ENCODE results near the gene RCSD1.

The RCSD1 gene

DNA sequence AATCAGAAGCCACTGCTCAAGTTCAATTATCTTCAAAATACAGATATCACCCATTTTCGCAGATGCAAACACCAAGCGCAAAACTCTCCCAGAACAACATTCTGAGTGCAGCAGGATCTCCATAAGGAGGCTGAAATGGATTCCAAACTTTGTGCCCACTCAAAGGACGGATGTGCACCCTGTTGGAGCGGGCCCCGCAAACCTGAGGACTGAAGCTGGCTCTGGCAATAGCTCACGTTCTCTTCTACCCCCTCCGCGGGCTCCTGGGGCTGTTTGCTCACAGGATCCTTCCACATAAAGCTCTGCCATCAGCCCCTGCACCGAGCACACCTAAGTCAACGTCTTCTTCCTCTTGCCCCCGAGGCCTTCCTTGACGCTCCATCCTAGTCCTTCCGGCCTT, 11.7 kb upstream of the RCSD1 start:
- TF ChIP-seq, protein P1, sequence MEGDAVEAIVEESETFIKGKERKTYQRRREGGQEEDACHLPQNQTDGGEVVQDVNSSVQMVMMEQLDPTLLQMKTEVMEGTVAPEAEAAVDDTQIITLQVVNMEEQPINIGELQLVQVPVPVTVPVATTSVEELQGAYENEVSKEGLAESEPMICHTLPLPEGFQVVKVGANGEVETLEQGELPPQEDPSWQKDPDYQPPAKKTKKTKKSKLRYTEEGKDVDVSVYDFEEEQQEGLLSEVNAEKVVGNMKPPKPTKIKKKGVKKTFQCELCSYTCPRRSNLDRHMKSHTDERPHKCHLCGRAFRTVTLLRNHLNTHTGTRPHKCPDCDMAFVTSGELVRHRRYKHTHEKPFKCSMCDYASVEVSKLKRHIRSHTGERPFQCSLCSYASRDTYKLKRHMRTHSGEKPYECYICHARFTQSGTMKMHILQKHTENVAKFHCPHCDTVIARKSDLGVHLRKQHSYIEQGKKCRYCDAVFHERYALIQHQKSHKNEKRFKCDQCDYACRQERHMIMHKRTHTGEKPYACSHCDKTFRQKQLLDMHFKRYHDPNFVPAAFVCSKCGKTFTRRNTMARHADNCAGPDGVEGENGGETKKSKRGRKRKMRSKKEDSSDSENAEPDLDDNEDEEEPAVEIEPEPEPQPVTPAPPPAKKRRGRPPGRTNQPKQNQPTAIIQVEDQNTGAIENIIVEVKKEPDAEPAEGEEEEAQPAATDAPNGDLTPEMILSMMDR (conservative IDR thresholded peaks at IDR 0.05; ENCODE audit: low read depth, low read length): no peak
- no peak for DNase-seq (ENCODE audit: low read depth)

DNA sequence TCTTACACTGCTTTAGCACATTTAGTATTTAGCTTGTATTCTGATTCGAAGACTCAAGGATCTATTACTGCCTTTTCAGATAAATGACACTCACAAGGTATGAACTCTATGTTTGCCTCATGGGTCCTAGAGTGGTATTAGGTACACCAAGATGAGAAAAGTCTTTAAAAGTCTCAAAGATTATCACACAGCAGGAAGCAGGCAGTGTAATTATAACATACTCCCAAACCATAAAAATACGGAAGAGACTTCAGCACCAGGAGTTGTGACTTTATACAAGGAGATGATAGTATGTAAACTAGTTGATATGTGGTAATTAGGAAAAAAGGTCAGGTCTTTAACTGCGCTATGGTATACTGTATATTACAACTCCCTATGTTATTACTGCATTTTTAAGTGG, 11.2 kb upstream of the RCSD1 start:
- DNase-seq (ENCODE audit: low read depth): no peak
- TF ChIP-seq, protein P1 (conservative IDR thresholded peaks at IDR 0.05; ENCODE audit: low read depth, low read length): no peak
- no peak overlapping the region for H3K4me3 ChIP-seq (ENCODE audit: low read depth, low read length)

More for the DNA sequence above, 11.7 kb upstream of the RCSD1 start:
- H3K4me3 ChIP-seq (ENCODE audit: low read depth, low read length): no peak overlapping the region

DNA sequence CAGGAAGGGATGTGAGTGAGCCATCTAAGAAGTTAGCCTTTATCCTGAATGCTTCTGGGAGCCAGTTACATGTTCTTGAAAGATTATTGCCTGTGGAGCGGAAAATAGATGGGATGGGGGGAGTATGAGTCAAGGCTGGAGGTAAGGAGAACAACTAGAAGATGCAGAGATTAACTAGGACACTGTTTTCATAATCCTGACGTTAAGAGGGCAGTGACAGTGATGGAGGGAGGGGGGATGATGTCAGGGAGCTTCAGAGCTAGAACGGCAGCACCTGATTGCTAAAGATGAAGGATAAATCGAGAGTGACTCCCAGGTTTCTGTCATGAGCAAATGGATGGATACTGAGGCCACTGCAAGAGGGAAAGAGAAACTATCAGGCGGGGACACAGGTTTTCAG, 10.0 kb upstream of the RCSD1 start:
- DNase-seq (ENCODE audit: low read depth): no peak
- no peak overlapping the region for H3K4me3 ChIP-seq (ENCODE audit: low read depth, low read length)
- TF ChIP-seq, protein P1 (conservative IDR thresholded peaks at IDR 0.05; ENCODE audit: low read depth, low read length): no peak

DNA sequence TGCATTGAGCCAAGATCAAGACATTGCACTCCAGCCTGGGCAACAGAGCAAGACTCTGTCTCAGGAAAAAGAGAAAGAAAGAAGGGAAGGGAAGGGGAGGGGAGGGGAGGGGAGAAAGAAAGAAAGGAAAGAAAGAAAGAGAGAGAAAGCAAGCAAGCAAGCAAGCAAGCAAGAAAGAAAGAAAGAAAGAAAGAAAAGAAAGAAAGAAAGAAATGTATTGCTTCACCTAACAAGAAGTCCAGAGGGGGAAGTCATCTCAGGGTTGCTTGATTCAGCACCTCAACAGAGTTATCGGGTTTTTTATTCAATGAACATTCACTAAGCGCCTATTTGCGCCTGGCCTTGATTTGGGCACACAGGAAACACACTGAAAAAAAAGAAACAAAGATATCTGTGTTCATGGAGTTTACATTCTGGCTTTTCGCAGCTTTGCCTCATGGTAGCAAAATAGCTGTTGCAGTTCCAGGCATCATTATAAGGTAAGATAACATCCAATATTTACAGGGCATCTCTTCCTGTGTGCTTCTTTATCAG, 8.2 kb upstream of the RCSD1 start:
- no peak for DNase-seq (ENCODE audit: low read depth)
- TF ChIP-seq, protein P1 (conservative IDR thresholded peaks at IDR 0.05; ENCODE audit: low read depth, low read length): no peak
- no peak overlapping the region for H3K4me3 ChIP-seq (ENCODE audit: low read depth, low read length)

DNA sequence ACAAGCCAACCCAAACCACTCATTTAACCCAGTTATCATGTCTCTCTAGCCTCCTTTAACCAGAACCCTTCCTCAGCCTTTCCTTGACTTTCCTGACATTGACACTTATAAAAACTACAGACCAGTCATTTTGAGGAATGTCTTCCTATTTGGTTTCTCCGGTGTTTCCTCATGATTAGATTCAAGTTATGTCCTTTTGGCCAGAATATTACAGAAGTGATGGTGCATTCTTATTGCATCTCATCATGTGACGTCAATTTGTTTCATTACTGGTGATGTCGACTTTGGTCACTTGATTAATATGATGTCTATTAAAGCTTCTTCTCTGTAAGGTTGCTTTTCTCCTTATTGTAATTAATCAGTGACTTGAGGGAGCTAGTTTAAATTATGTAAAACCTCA, 6.1 kb upstream of the RCSD1 start:
- H3K4me3 ChIP-seq (ENCODE audit: low read depth, low read length): no peak overlapping the region
- no peak for DNase-seq (ENCODE audit: low read depth)
- TF ChIP-seq, protein P1 (conservative IDR thresholded peaks at IDR 0.05; ENCODE audit: low read depth, low read length): no peak

DNA sequence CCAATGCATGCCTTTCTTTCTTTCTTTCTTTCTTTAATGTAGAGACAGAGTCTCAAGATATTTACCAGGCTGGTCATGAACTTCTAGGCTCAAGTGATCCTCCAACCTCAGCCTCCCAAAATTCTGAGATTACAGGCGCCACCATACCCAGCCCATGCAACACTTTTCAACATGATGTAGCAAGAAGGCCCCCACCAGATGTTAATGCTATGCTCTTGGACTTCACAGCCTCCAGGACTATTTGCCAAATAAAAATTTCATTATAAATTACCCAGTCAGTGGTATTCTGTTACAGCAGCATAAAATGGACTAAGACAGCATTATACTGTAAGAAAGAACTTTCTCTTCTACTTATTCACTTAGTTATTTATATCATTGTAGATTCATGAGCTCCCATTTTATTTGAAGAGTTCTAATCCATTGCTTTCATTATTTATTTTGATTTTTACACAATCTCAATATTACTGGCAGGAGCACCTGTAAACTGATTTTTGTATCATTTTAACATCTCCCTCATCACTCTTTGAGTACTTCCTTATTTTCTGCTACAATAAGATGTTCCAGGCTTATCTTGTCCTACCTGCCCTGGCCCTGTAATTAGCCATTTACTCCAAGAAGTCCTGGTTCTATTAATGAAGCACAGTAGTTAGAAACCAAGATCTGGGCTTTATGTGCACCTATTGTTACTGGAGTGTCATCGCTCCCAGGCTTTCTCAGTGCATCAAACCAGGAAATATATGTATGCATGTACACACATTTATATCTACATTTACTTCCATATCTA, 4.8 kb upstream of the RCSD1 start:
- TF ChIP-seq, protein P1 (conservative IDR thresholded peaks at IDR 0.05; ENCODE audit: low read depth, low read length): no peak
- no peak for DNase-seq (ENCODE audit: low read depth)
- no peak overlapping the region for H3K4me3 ChIP-seq (ENCODE audit: low read depth, low read length)

DNA sequence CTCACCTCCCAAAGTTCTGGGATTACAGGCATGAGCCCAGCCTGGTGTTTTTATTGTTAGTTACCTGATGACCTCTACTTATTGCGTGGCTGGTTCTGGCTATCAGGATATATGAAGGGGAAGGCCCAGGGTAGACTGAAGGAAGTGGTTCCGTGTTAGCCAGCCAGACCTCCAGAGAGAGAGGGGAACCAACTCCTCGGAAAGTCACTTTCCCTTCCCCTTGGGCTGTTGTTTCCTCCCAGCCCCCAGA, 2.5 kb upstream of the RCSD1 start:
- H3K4me3 ChIP-seq (ENCODE audit: low read depth, low read length): no peak overlapping the region
- no peak for DNase-seq (ENCODE audit: low read depth)
- TF ChIP-seq, protein P1 (conservative IDR thresholded peaks at IDR 0.05; ENCODE audit: low read depth, low read length): no peak
